GM12873 (cell line): ENCODE results near the gene ULK2.

Experiments used
- CTCF ChIP-seq: IDR thresholded peaks from 2 replicates; pipeline ENCODE4 v1.5.1; 2012; ENCODE audit warnings: low read depth, mild to moderate bottlenecking, moderate library complexity, low read length, control low read depth; ENCODE audit not compliant: insufficient read depth; ENCODE audit errors: missing control alignments

Gene ULK2

DNA sequence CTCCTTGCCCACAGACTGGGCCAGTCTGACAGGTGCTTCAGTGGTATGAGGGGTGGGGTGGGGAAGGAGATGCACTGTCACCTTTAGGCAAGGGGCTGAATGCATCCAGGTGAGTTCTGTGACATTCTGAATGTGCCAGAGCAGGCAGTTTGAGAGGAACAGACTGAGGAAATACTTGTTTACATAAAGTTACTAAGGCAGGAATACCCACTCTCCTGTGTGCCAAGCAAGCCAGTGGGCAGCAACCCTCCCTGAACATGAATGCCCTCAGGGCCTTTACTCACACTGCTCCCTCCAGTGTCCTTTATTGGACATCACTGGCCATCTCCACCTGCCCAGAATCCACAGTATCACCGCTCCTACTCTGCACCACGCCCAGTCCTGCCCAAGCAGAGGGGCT is 33.1 kb upstream of the ULK2 start:
- TF ChIP-seq CTCF, result no peak

DNA sequence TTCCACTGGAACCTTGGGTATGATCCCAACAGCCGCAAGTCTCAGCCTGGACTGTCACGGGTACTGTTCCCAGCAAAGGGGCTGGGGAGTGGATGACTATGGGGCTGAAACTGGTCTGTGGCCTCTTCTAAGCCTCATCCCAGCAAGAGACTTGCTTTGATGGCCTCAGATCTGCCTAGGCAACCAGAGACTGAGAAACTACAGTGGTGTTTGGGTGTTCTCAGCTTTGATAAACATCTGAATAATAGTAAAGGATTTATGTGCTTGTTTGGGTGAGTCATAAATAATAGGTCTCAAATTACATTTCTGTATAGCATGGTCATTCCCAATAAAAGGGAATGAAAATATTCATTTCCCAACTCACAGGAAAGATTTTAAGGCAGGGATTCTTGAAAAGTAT is 30.2 kb upstream of the ULK2 start:
- TF ChIP-seq CTCF, result no peak

- no peak for TF ChIP-seq CTCF
Measured at GRCh38 chr17:19897090-19897837, 29.5 kb upstream of the ULK2 start.

- TF ChIP-seq CTCF, result no peak
Measured at GRCh38 chr17:19896679-19897078, 28.9 kb upstream of the ULK2 start.

- no peak for TF ChIP-seq CTCF
Measured at GRCh38 chr17:19886116-19886515, 18.4 kb upstream of the ULK2 start.

GRCh38 chr17:19883537-19884215 is 15.9 kb upstream of the ULK2 start:
- TF ChIP-seq CTCF, result no peak

DNA sequence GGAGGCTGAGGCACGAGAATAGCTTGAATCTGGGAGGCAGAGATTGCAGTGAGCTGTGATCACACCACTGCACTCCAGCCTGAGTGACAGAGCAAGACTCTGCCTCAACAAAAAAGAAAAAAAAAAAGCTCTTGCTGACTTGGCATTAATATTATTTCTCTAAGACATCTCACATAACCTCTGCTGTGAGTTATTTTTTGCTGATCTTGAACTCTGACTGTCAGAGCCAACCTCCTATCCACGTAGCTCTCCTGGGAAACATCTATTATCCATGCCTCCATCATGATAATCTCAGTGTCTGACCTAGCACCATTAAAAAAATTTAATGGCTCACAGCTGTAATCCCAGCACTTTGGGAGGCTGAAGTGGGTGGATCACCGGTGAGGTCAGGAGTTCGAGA is 12.7 kb upstream of the ULK2 start:
- TF ChIP-seq CTCF, result no peak
